Measurements from ENCODE around the gene NXPH1. TPM values are rescaled to one million over a fixed set of nuclear protein-coding genes. Genes with fewer than 3 reads are reported as not detected.

Gene NXPH1
- total RNA-seq, 3 donors from 2014 or later = 0.29 TPM; not detected in 2

DNA sequence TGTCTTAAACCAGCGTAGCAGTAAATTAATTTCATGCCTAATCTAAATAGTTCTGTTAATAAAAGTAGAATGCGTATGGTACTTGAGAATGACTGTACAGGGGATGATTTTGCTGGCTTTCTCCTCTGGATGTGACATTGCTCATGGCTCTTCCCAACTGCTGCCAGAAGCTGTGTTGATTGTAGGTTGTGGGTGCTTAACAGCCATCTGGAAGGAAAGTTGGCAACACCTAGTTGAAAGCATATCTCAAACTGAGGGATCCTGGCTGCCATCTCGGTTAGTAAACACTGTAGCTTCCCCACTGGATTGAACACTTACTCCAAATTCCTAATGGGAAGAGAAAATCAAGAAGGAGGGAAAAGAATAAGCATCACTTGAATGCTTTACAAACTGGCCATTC is 130.9 kb downstream of the NXPH1 start:
- Histone ChIP-seq H3K4me3 (no peak overlapping the region), H3K9me3 (no peaks in the 10 kb centered on the region), H3K27me3 (peaks cover 0 to 7% of the 10 kb centered on the region in 2 donors), H3K36me3 (no peaks in the 10 kb centered on the region), H3K27ac (no peak overlapping the region), H3K4me1 (no peaks in the 10 kb centered on the region)
- intact Hi-C loops (cut with DNase I; ENCODE audit: low total_unique reads) = no loop called here
- DNase-seq (ENCODE audit: low spot score in 2 of 2) = no peak
- no peak for TF ChIP-seq POLR2AphosphoS5 (IDR thresholded peaks at IDR 0.05)
- no peak for TF ChIP-seq POLR2A (IDR thresholded peaks at IDR 0.05)
- TF ChIP-seq, protein P1, sequence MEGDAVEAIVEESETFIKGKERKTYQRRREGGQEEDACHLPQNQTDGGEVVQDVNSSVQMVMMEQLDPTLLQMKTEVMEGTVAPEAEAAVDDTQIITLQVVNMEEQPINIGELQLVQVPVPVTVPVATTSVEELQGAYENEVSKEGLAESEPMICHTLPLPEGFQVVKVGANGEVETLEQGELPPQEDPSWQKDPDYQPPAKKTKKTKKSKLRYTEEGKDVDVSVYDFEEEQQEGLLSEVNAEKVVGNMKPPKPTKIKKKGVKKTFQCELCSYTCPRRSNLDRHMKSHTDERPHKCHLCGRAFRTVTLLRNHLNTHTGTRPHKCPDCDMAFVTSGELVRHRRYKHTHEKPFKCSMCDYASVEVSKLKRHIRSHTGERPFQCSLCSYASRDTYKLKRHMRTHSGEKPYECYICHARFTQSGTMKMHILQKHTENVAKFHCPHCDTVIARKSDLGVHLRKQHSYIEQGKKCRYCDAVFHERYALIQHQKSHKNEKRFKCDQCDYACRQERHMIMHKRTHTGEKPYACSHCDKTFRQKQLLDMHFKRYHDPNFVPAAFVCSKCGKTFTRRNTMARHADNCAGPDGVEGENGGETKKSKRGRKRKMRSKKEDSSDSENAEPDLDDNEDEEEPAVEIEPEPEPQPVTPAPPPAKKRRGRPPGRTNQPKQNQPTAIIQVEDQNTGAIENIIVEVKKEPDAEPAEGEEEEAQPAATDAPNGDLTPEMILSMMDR (IDR thresholded peaks at IDR 0.05) = no peak

DNA sequence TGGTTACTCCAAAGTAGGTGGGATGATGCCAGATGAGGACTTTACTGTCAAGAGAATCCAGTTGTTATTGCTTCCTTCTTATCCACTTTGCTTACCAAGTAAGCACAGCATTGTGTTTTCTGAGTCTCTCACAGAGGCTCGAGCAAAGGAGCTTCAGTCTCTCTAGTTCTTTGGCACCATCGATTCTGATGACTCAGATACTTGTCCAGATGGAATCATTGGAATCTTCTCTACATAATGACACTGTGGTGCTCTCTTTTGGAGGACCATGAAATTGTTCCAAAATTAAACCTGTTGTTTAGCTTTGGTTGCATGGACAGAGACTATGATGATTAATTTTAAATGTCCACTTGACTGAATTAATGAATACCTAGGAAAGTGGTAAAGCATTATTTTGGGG is 132.6 kb downstream of the NXPH1 start:
- no peak for DNase-seq (ENCODE audit: low spot score in 2 of 2)
- no peak overlapping the region for H3K27ac ChIP-seq
- no peaks in the 10 kb centered on the region for H3K36me3 ChIP-seq
- no peaks in the 10 kb centered on the region for H3K4me1 ChIP-seq
- TF ChIP-seq POLR2A (IDR thresholded peaks at IDR 0.05) (no peak), POLR2AphosphoS5 (IDR thresholded peaks at IDR 0.05) (no peak)
- TF ChIP-seq, protein P1 (IDR thresholded peaks at IDR 0.05) = no peak
- no peaks in the 10 kb centered on the region for H3K9me3 ChIP-seq
- H3K4me3 ChIP-seq = no peak overlapping the region
- H3K27me3 ChIP-seq = no peaks in the 10 kb centered on the region
- intact Hi-C loops (cut with DNase I; ENCODE audit: low total_unique reads) = no loop called here

DNA sequence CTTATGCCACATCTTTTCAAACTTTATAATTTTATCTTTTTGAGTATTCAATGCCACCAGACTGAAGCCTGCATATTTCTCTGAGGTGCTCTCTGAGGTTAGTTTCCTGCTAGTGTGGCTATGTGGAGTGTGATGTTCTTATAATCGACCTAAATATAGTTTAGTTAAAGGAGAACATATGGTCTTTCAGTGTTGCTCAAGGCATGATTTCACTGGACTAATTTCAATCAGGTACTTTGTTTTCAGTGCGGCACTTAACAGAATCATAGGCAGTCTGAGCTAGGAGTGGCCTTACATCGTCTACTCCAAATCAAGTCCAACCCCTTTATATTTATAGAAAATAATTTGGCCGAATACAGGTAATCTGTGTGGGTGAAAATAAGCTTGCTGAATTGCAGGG is 134.2 kb downstream of the NXPH1 start:
- no peak for DNase-seq (ENCODE audit: low spot score in 2 of 2)
- Histone ChIP-seq H3K27ac (no peak overlapping the region), H3K4me1 (no peaks in the 10 kb centered on the region), H3K4me3 (no peak overlapping the region), H3K36me3 (no peaks in the 10 kb centered on the region), H3K27me3 (no peaks in the 10 kb centered on the region), H3K9me3 (no peaks in the 10 kb centered on the region)
- TF ChIP-seq, protein P1 (IDR thresholded peaks at IDR 0.05) = no peak
- TF ChIP-seq POLR2AphosphoS5 (IDR thresholded peaks at IDR 0.05) = no peak
- intact Hi-C loops (cut with DNase I; ENCODE audit: low total_unique reads) = no loop called here

DNA sequence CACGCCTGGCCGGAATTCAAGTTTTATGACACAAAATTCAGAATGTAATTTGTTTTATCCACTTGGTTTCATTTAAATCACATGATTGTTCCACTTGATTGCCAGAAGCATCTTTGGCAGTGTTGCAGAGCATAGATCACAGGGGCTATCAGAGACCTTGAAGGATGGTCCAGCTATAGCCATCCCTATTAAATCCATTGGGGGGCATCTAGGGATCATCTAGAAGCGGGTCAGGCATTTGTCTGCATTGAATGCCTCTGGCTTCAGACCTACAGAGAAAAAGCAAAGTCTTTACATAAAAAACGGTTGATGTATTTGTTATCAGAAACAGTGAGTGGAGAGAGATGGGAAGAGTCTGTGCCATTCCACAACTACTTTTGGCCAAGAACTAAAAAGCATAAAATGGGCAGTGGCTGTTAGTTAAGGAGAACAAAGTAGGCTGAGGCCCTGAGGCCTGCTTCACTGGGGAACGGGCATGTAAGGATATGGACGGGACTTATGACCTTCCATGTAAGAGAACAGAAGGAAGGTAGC is 146.3 kb downstream of the NXPH1 start:
- H3K4me3 ChIP-seq = no peak overlapping the region
- H3K27ac ChIP-seq = no peak overlapping the region
- H3K27me3 ChIP-seq = no peaks in the 10 kb centered on the region
- DNase-seq (ENCODE audit: low spot score in 2 of 2) = no peak
- H3K9me3 ChIP-seq = no peaks in the 10 kb centered on the region
- H3K36me3 ChIP-seq = no peaks in the 10 kb centered on the region
- no peak for TF ChIP-seq POLR2A (IDR thresholded peaks at IDR 0.05)
- TF ChIP-seq, protein P1 (IDR thresholded peaks at IDR 0.05) = no peak
- no peak for TF ChIP-seq POLR2AphosphoS5 (IDR thresholded peaks at IDR 0.05)
- intact Hi-C loops (cut with DNase I; ENCODE audit: low total_unique reads) = no loop called here
- no peaks in the 10 kb centered on the region for H3K4me1 ChIP-seq

DNA sequence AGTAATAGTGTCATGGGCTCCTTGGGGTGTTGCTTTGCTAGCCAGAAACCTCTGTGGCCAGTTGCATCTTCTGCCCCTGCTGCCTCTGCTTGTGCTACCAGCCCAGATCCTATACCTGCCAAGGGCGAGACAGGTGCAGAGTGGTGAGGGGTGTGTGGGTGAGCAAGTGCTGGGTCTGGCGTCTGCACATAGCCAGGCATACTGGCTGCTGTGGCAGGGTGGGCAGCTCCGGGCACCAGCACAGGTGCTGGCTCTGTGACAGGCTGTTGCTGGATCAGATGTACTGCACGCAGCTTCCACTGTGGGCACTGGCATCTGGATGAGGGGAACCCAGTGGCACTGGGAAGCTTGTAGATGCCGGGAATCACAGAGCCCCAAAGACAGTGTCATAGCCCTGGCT is 148.4 kb downstream of the NXPH1 start:
- Histone ChIP-seq H3K9me3 (no peaks in the 10 kb centered on the region), H3K27ac (no peak overlapping the region), H3K27me3 (no peaks in the 10 kb centered on the region), H3K4me3 (no peak overlapping the region), H3K36me3 (no peaks in the 10 kb centered on the region), H3K4me1 (no peaks in the 10 kb centered on the region)
- DNase-seq (ENCODE audit: low spot score in 2 of 2) = no peak
- no peak for TF ChIP-seq POLR2AphosphoS5 (IDR thresholded peaks at IDR 0.05)
- no peak for TF ChIP-seq POLR2A (IDR thresholded peaks at IDR 0.05)
- TF ChIP-seq, protein P1 (IDR thresholded peaks at IDR 0.05) = no peak
- intact Hi-C loops (cut with DNase I; ENCODE audit: low total_unique reads) = no loop called here
